Activated T-helper 1 cell treated with Interleukin-2 at 50 U/mL for 16 hours (primary cell): Measurements from ENCODE around the gene ADAMTS2.

Experiments
- DNase-seq: peaks from one replicate; pipeline ENCODE4 v3.0.0-alpha.2; 2020; ENCODE audit warnings: low read depth

ADAMTS2 gene

GRCh38 chr5:179345433-179346321 lies at the start of gene ADAMTS2:
ADAMTS2 (minus strand) TSS chr5:179345461; CDS start chr5:179345328, 133 bp downstream.
- DNase-seq = no peak

DNA sequence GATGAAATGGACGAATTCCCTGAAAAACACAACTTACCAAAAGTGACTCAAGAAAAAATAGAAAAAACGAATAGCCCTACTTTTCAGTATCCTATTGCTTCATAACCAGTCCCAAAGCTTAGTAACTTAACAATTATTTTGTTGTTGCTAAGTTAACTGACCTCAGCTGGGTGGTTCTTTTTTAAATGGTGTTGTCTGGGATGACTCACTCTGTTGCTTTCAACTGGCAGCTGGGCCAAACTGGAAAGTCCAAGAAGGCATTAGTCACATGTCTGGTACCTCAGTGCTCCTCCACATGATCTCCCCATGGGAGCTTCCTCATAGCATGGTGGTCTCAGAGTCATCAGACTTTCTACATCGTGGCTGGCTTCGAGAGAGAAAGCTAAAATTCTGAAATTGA lies 47.8 kb upstream of the ADAMTS2 start:
- no peak for DNase-seq

GRCh38 chr5:179387151-179388110 lies 42.2 kb upstream of the ADAMTS2 start:
- DNase-seq = no peak

- DNase-seq = no peak
Observed at GRCh38 chr5:179385914-179386313, 40.7 kb upstream of the ADAMTS2 start.

DNA sequence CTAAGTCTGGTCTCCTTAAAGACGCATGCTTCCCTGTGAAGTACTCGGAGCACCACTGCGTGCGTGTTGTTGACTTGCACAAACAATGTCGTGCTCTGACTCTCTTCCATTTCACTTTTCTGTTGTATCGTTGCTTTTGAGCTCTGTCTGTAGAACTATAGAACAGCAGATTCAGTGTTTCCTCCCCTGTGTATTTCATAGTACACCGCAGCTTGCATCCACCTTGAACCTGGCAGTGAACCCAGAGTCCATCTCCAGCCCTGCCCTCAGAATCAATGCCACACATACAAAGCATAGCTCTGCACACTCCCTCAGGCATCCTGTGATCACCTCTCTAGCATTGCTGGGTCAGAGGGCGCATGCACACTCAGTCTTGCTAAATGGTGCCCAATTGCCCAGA lies 37.2 kb upstream of the ADAMTS2 start:
- no peak for DNase-seq

GRCh38 chr5:179381691-179382090 lies 36.4 kb upstream of the ADAMTS2 start:
- no peak for DNase-seq

DNA sequence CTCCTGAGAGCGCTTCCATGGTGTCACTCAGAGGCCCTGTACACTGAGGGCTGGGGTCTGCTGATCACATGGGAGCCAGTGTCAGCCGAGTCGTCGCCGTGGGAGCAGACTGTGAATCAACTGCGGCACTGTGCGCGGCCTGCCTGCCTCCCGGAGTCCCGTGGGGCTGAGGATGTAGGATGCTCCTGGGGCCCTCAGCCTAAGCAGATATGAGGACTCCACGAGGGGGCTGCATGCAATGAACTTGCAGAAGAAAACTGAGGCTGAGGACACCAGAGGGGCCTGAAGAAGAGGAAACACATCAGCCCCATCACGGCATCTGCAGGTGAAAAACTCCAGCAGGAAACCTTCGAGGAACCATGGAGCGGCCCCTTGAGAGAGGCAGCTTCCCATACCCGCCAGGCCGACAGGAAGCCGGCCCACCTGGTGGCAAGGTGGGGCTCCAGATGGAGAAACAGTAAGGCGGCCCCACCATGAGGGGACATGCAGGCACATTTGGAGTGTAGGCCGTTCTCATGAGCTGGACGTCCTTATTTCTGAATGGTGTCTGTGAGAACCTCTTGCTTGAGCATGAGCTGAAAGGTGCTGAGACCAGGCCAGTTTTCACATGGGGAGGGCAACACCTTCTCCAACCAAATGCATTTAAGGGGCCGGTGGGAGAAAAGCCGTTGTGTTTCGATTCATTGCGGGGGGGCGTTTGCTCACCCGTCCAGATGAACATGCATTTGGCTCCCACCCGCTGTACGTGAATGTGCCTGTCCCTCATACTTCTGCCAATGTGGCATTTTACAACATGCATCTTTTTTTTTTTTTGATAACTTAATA lies 35.2 kb upstream of the ADAMTS2 start:
- no peak for DNase-seq

- no peak for DNase-seq
Observed at GRCh38 chr5:179379321-179379890, 34.1 kb upstream of the ADAMTS2 start.

DNA sequence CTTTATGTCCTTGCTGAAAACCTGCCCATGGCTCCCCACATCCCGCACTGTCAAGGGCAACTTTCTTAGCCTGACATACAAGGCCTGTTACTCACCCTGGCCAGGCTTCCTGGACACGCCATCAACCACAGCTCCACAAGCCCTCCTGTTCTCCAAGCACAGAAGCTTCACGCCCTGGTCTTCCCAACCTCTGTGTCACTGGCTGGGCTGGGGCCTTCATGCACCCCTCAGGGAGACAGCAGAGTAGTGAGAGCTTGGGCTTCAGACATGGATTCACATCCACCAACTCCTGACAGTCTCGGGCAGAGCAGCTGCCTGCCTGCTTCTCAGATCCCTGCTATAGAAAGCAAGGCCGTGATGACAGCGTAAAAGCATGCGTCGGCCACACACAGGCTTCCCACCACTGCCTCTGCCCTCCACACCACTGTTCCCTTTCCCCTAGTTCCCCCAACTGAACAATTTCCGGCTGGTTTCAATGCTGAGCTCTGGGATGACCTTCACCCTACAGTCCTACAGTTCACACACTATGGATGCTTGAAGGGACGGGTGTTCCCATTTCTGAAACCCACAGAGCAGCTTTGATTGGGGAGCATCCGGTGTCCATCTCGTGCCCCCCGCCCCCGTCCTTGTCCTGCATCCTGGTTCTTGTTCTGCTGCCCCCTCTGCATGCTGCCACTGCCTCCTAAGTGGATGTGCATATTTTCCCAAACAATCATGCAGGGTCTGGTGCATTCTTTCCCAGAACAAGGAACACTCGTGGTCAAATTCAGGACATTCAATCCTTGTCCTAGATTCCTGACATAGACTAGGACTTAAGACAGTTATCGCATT lies 33.4 kb upstream of the ADAMTS2 start:
- DNase-seq = no peak

DNA sequence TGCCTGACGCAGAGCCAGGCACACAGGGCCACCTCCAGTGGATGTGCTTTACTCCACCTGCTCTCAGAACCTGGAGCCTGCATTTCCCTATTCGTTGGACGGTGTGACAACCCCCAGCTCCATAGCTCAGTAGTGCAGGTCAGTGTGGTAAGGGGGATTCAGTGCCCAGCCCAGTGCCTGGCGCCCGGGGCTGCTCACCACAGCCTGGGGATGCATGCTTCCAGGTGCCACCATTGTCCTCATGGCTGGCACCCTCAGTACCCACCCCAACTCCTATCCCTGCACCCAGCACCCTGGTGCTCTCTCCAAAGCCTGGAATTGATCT lies 32.8 kb upstream of the ADAMTS2 start:
- no peak for DNase-seq

GRCh38 chr5:179377421-179378115 lies 32.3 kb upstream of the ADAMTS2 start:
- no peak for DNase-seq

DNA sequence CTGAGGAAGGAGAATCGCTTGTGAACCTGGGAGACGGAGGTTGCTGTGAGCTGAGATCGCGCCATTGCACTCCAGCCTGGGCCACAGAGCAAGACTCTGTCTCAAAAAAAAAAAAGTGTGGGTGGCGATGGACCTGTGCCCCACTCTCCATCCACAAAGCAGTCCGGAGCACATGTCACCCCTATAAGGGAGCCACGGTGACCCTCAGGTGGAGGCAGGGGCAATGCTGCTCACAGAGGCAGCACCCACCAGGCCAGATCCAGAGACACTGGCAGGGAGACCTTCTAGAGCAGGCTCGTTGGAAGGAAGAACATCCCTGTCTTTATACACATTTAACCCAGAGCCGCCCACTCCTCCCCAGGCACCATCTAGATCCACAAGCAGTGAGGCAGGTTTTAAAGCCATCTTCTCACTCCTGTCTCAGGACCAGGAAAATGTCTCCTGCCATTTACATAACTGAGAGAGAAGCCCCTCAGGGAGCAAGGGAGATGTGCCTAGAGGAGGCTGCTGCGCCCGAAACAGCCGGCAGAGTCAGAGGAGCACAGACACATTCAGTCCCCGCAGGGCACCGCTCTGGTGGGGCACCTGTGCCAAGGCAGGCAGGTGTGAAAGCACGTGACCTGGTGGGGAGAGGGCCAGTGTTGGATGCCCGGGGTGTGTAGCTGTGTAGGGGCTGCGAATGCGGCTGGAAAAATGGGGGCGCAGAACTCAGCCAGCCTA lies 31.6 kb upstream of the ADAMTS2 start:
- DNase-seq = no peak

GRCh38 chr5:179375831-179376365 lies 30.6 kb upstream of the ADAMTS2 start:
- DNase-seq = no peak

GRCh38 chr5:179375236-179375685 lies 30.0 kb upstream of the ADAMTS2 start:
- no peak for DNase-seq

GRCh38 chr5:179374506-179375235 lies 29.4 kb upstream of the ADAMTS2 start:
- DNase-seq = no peak

- DNase-seq = no peak
Observed at GRCh38 chr5:179373961-179374505, 28.8 kb upstream of the ADAMTS2 start.

DNA sequence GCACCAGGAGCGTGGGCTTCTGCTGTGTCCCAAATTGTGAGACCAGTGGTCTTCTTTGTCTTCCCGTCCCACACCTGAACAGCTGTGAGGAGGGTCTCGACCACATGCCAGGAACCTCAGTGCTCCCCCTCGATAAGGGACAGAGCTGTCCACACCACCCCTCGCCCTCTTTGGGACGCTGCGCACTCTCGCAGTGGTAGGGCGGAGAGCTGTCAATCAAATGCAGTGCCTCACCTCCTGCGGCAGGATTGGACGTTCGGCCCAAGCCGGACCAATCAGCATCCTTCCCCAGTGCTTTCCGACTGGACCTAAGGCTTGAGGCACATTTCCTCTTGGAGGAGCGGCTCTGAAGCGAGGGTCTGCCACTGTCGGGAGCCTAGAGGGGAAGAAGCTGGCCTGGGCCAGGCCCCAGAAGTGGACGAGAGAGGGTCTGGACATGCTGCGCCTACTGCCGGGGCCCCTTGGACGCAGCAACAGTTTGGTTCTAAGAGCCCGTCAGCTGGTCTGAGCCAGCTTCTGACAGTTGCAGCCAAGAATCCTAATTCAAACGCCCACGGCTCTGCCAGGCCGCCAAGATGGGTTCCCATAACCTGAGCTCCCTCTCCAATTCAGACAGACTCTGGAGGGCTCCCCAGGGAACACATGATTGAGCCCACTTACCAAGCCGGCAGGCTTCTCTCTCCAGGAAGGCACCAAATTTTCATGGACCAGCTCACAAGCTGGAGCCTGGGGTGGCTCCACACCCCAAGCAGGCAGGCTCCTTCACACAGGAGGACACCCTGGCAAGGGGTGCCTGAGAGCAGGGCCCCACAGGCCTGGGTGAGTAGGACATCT lies 28.1 kb upstream of the ADAMTS2 start:
- no peak for DNase-seq
